ENCODE results near the gene PYCARD.

DNA sequence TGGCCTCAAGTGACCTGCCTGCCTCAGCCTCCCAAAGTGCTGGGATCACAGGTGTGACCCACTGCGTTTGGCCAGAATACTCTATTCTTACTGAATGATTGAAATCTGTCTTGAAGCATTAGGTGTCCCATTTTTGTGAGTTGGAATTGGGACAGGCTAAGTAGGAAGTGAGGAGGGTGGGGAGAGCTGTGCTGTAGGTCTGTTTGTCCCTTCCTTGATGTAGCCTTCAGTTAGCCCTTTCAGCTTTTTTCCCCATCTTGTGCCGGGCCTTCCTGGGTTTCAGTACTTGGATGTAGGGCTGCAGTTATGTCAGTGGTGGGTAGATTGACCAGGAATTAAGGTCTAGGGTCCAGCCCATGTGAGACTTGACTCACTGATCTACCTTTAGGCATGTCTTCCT is 8.7 kb downstream of the PYCARD start:
- TF ChIP-seq, protein P1, sequence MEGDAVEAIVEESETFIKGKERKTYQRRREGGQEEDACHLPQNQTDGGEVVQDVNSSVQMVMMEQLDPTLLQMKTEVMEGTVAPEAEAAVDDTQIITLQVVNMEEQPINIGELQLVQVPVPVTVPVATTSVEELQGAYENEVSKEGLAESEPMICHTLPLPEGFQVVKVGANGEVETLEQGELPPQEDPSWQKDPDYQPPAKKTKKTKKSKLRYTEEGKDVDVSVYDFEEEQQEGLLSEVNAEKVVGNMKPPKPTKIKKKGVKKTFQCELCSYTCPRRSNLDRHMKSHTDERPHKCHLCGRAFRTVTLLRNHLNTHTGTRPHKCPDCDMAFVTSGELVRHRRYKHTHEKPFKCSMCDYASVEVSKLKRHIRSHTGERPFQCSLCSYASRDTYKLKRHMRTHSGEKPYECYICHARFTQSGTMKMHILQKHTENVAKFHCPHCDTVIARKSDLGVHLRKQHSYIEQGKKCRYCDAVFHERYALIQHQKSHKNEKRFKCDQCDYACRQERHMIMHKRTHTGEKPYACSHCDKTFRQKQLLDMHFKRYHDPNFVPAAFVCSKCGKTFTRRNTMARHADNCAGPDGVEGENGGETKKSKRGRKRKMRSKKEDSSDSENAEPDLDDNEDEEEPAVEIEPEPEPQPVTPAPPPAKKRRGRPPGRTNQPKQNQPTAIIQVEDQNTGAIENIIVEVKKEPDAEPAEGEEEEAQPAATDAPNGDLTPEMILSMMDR (IDR thresholded peaks at IDR 0.05) = no peak
- no peak for TF ChIP-seq POLR2AphosphoS5 (IDR thresholded peaks at IDR 0.05)
- TF ChIP-seq POLR2A (IDR thresholded peaks at IDR 0.05) = no peak
